Measurements from ENCODE around the gene PDE10A.
"Not testable (repeated sequence)": the region's sequence is repeated elsewhere in the genome, so short reads cannot be mapped to it uniquely, and the experiment has no call there.

The PDE10A gene

DNA sequence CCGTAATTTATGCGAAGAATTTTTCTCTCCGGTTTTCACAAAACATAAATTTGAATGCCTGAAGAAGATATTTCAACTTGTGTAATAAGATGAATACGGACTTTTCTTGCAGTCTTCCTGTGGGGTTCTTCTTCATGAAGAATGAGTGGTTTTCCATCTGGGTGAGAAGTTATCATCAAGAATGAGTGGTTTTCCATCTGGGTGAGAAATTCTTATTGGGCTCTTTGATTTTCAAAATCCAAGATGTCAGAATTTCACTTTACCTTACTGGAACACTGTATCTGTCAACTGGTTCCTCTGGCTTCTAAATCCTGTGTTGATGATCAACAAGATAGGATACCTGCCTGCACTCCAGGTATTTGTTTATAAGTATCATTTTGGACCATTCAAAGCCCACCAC is 193.6 kb downstream of the PDE10A start:
- no peaks in the 10 kb centered on the region for H3K27me3 ChIP-seq (ENCODE audit: control insufficient read depth, insufficient read depth, low read length)

DNA sequence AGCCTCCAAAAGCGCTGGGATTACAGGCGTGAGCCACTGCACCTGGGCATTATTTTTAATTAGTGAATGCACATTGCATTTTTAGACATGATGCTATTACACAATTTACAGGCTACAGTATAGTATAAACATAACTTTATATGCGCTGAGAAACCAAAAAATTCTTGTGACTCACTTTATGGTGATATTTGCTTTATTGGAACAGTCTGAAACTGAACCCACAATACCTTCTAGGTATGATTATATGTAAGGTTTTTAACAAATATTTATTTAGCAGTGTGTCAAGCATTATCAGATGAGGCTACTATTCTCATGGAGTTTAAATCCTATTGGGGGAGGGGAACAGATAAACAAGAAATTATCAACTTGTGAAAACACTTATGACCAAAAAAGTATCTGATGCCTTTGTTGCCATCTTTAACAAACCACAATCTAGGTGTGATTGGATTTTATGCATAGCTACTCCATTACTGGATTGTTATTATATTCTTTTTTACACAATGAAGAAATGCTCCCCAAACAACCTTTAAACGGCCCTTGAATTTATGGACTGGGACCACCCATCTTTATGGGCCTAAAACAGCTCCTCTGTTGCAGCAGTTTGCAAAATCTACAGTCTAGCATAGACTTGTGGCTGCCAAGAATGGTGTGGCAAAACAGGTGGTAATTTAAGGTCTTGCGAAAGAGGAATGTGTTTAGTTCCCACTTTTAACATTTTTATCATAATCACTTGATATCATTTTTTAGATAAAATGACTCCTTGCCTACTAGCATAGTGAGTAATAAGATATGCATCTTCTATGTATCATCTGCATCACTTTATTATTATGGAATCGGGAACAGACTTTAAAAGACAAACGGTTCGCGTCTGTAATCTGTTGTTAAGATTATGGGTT is 194.5 kb downstream of the PDE10A start:
- Histone ChIP-seq H3K9me3 (ENCODE audit: control insufficient read depth, insufficient read depth, low read length) (peaks cover 3% of the 10 kb centered on the region), H3K4me3 (ENCODE audit: low read depth, low read length) (no peak overlapping the region), H3K9ac (ENCODE audit: low read depth, low read length) (no peak overlapping the region), H3K4me1 (ENCODE audit: control insufficient read depth, insufficient read depth, low read length) (no peaks in the 10 kb centered on the region), H3K27me3 (ENCODE audit: control insufficient read depth, insufficient read depth, low read length) (no peaks in the 10 kb centered on the region), H3K36me3 (ENCODE audit: control insufficient read depth, insufficient read depth, low read length) (no peaks in the 10 kb centered on the region)

More for the DNA sequence above, 193.6 kb downstream of the PDE10A start:
- Histone ChIP-seq H3K36me3 (ENCODE audit: control insufficient read depth, insufficient read depth, low read length) (no peaks in the 10 kb centered on the region), H3K9ac (ENCODE audit: low read depth, low read length) (no peak overlapping the region), H3K4me3 (ENCODE audit: low read depth, low read length) (no peak overlapping the region), H3K4me1 (ENCODE audit: control insufficient read depth, insufficient read depth, low read length) (no peaks in the 10 kb centered on the region), H3K9me3 (ENCODE audit: control insufficient read depth, insufficient read depth, low read length) (peaks cover 3% of the 10 kb centered on the region)

- H3K27me3 ChIP-seq (ENCODE audit: control insufficient read depth, insufficient read depth, low read length); H3K9ac ChIP-seq (ENCODE audit: low read depth, low read length); H3K4me3 ChIP-seq (ENCODE audit: low read depth, low read length); H3K4me1 ChIP-seq (ENCODE audit: control insufficient read depth, insufficient read depth, low read length); H3K9me3 ChIP-seq (ENCODE audit: control insufficient read depth, insufficient read depth, low read length); H3K36me3 ChIP-seq (ENCODE audit: control insufficient read depth, insufficient read depth, low read length): not testable (repeated sequence)
Observed at GRCh38 chr6:165463499-165463898, 199.5 kb downstream of the PDE10A start.

- peaks cover 42% of the 10 kb centered on the region for H3K27me3 ChIP-seq (ENCODE audit: control insufficient read depth, insufficient read depth, low read length)
- not testable (repeated sequence) for H3K36me3 ChIP-seq (ENCODE audit: control insufficient read depth, insufficient read depth, low read length); H3K9ac ChIP-seq (ENCODE audit: low read depth, low read length); H3K9me3 ChIP-seq (ENCODE audit: control insufficient read depth, insufficient read depth, low read length); H3K4me1 ChIP-seq (ENCODE audit: control insufficient read depth, insufficient read depth, low read length); H3K4me3 ChIP-seq (ENCODE audit: low read depth, low read length)
Observed at GRCh38 chr6:165459605-165460301, 203.3 kb downstream of the PDE10A start.

- H3K9ac ChIP-seq (ENCODE audit: low read depth, low read length): no peak overlapping the region
- H3K4me1 ChIP-seq (ENCODE audit: control insufficient read depth, insufficient read depth, low read length): no peaks in the 10 kb centered on the region
- no peak overlapping the region for H3K4me3 ChIP-seq (ENCODE audit: low read depth, low read length)
- peaks cover under 1% of the 10 kb centered on the region for H3K9me3 ChIP-seq (ENCODE audit: control insufficient read depth, insufficient read depth, low read length)
- H3K27me3 ChIP-seq (ENCODE audit: control insufficient read depth, insufficient read depth, low read length): peaks cover 42% of the 10 kb centered on the region
- H3K36me3 ChIP-seq (ENCODE audit: control insufficient read depth, insufficient read depth, low read length): no peaks in the 10 kb centered on the region
Observed at GRCh38 chr6:165458134-165458533, 204.9 kb downstream of the PDE10A start.

GRCh38 chr6:165456286-165456685 is 206.8 kb downstream of the PDE10A start:
- Histone ChIP-seq H3K4me1 (ENCODE audit: control insufficient read depth, insufficient read depth, low read length) (no peaks in the 10 kb centered on the region), H3K9me3 (ENCODE audit: control insufficient read depth, insufficient read depth, low read length) (no peaks in the 10 kb centered on the region), H3K4me3 (ENCODE audit: low read depth, low read length) (no peak overlapping the region), H3K36me3 (ENCODE audit: control insufficient read depth, insufficient read depth, low read length) (no peaks in the 10 kb centered on the region), H3K27me3 (ENCODE audit: control insufficient read depth, insufficient read depth, low read length) (peaks cover 42% of the 10 kb centered on the region), H3K9ac (ENCODE audit: low read depth, low read length) (no peak overlapping the region)

GRCh38 chr6:165455488-165455887 is 207.6 kb downstream of the PDE10A start:
- Histone ChIP-seq H3K27me3 (ENCODE audit: control insufficient read depth, insufficient read depth, low read length) (peaks cover 42% of the 10 kb centered on the region), H3K9ac (ENCODE audit: low read depth, low read length) (no peak overlapping the region), H3K4me3 (ENCODE audit: low read depth, low read length) (no peak overlapping the region), H3K9me3 (ENCODE audit: control insufficient read depth, insufficient read depth, low read length) (no peaks in the 10 kb centered on the region), H3K36me3 (ENCODE audit: control insufficient read depth, insufficient read depth, low read length) (no peaks in the 10 kb centered on the region), H3K4me1 (ENCODE audit: control insufficient read depth, insufficient read depth, low read length) (no peaks in the 10 kb centered on the region)

- Histone ChIP-seq H3K27me3 (ENCODE audit: control insufficient read depth, insufficient read depth, low read length) (peaks cover 32% of the 10 kb centered on the region), H3K9me3 (ENCODE audit: control insufficient read depth, insufficient read depth, low read length) (no peaks in the 10 kb centered on the region), H3K4me3 (ENCODE audit: low read depth, low read length) (no peak overlapping the region), H3K9ac (ENCODE audit: low read depth, low read length) (no peak overlapping the region), H3K36me3 (ENCODE audit: control insufficient read depth, insufficient read depth, low read length) (peaks cover 2% of the 10 kb centered on the region), H3K4me1 (ENCODE audit: control insufficient read depth, insufficient read depth, low read length) (no peaks in the 10 kb centered on the region)
Observed at GRCh38 chr6:165453395-165453794, 209.6 kb downstream of the PDE10A start.

- no peaks in the 10 kb centered on the region for H3K9me3 ChIP-seq (ENCODE audit: control insufficient read depth, insufficient read depth, low read length)
- peaks cover 18% of the 10 kb centered on the region for H3K27me3 ChIP-seq (ENCODE audit: control insufficient read depth, insufficient read depth, low read length)
- H3K4me3 ChIP-seq (ENCODE audit: low read depth, low read length): no peak overlapping the region
- H3K36me3 ChIP-seq (ENCODE audit: control insufficient read depth, insufficient read depth, low read length): peaks cover 2% of the 10 kb centered on the region
- H3K4me1 ChIP-seq (ENCODE audit: control insufficient read depth, insufficient read depth, low read length): no peaks in the 10 kb centered on the region
- no peak overlapping the region for H3K9ac ChIP-seq (ENCODE audit: low read depth, low read length)
Observed at GRCh38 chr6:165451838-165452237, 211.2 kb downstream of the PDE10A start.

- no peak overlapping the region for H3K9ac ChIP-seq (ENCODE audit: low read depth, low read length)
- no peaks in the 10 kb centered on the region for H3K4me1 ChIP-seq (ENCODE audit: control insufficient read depth, insufficient read depth, low read length)
- no peaks in the 10 kb centered on the region for H3K27me3 ChIP-seq (ENCODE audit: control insufficient read depth, insufficient read depth, low read length)
- peaks cover 7% of the 10 kb centered on the region for H3K36me3 ChIP-seq (ENCODE audit: control insufficient read depth, insufficient read depth, low read length)
- H3K9me3 ChIP-seq (ENCODE audit: control insufficient read depth, insufficient read depth, low read length): peaks cover 4% of the 10 kb centered on the region
- no peak overlapping the region for H3K4me3 ChIP-seq (ENCODE audit: low read depth, low read length)
Observed at GRCh38 chr6:165448210-165448609, 214.8 kb downstream of the PDE10A start.

- no peaks in the 10 kb centered on the region for H3K27me3 ChIP-seq (ENCODE audit: control insufficient read depth, insufficient read depth, low read length)
- no peak overlapping the region for H3K9ac ChIP-seq (ENCODE audit: low read depth, low read length)
- peaks cover 8% of the 10 kb centered on the region for H3K36me3 ChIP-seq (ENCODE audit: control insufficient read depth, insufficient read depth, low read length)
- H3K4me1 ChIP-seq (ENCODE audit: control insufficient read depth, insufficient read depth, low read length): no peaks in the 10 kb centered on the region
- no peak overlapping the region for H3K4me3 ChIP-seq (ENCODE audit: low read depth, low read length)
- peaks cover 4% of the 10 kb centered on the region for H3K9me3 ChIP-seq (ENCODE audit: control insufficient read depth, insufficient read depth, low read length)
Observed at GRCh38 chr6:165447141-165447540, 215.9 kb downstream of the PDE10A start.

DNA sequence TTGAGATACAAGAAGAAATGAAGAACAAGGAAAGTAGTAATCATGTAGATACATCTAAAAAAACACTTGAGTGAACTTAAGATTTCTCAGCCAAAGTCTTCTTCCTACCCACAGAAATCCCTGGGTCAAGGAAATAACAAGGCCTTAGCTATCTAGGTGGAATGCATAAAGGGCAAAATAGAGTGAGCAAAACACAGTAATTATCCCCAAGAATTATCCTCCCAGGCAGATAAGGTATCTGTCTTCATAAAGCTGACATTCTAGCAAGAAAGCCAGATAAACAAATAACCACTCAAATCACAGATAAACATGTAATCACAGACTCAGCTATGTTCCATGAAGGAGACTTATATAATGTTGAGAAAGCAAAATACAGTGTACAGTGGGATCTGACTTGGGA is 216.7 kb downstream of the PDE10A start:
- peaks cover 4% of the 10 kb centered on the region for H3K9me3 ChIP-seq (ENCODE audit: control insufficient read depth, insufficient read depth, low read length)

More for the DNA sequence above, 216.7 kb downstream of the PDE10A start:
- H3K4me3 ChIP-seq (ENCODE audit: low read depth, low read length): no peak overlapping the region
- H3K36me3 ChIP-seq (ENCODE audit: control insufficient read depth, insufficient read depth, low read length): peaks cover 8% of the 10 kb centered on the region
- no peak overlapping the region for H3K9ac ChIP-seq (ENCODE audit: low read depth, low read length)
- no peaks in the 10 kb centered on the region for H3K4me1 ChIP-seq (ENCODE audit: control insufficient read depth, insufficient read depth, low read length)
- no peaks in the 10 kb centered on the region for H3K27me3 ChIP-seq (ENCODE audit: control insufficient read depth, insufficient read depth, low read length)

Data from iPS-15b (cell line).